Activated CD4-positive, alpha-beta T cell treated with anti-CD3 and anti-CD28 coated beads, Interleukin-2, amount 50 U/mL, for 24 hours (primary cell): ENCODE measurements around the gene TCHP.
"Not testable (repeated sequence)": the region's sequence is repeated elsewhere in the genome, so short reads cannot be mapped to it uniquely, and the experiment has no call there.

Source experiments
- DNase-seq, 2 donors: peaks; one replicate each; pipeline ENCODE4 v3.0.0-alpha.2; 2020; ENCODE audit warnings: low read depth in 1 of 2, low spot score in 1 of 2

The TCHP gene

DNA sequence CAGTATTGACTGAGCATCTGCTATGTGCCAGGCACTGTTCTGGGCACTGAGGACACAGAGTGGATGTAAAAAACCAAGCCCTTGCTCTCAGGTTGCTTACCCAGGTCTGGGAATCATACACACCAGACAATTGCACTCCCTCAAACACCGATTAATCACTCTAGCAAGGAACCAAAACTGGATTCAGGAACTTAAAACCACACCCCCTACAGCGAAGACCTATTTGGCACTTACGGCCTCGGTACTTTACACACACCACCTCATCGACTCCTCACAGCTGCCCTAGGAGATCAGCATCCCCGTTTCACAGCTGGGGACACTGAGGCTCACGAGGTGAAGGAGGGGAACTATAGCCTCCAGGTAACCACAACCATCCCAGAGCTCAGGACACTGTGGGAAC, 21.3 kb upstream of the TCHP start:
- DNase-seq = no peak

DNA sequence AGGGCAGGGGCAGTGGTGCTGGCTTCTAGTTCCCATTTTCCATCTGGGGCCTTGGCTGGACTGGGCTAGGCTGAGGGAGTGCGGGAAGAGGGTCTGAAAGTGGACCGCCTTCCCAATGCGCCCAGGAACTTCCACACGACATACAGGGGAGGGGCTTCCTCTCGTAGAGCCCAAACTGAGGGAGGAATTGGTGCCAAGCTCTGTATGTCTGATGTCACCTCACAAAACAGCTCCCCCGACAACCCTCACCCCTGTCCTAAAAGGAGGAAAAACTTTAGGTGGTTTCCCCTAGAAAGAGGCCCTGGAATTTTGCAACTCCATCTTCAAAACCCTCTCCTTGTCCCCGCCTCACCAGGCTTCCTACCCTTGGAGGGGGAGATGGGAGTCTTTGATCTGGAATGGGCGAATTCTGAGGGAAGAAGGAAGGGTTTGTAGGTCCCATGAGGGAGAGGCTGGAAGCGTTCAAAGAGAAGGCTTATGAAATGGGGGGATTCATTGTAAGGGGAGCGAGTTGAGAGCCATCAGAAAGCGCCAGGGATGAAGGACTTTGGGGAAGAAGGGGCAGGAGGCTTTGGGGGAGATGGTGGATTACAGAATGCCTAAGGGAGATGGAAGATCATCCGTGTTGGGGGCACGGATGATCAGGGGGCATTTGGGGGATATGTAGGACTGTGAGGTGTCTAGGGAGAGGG, 20.6 kb upstream of the TCHP start:
- DNase-seq = no peak

DNA sequence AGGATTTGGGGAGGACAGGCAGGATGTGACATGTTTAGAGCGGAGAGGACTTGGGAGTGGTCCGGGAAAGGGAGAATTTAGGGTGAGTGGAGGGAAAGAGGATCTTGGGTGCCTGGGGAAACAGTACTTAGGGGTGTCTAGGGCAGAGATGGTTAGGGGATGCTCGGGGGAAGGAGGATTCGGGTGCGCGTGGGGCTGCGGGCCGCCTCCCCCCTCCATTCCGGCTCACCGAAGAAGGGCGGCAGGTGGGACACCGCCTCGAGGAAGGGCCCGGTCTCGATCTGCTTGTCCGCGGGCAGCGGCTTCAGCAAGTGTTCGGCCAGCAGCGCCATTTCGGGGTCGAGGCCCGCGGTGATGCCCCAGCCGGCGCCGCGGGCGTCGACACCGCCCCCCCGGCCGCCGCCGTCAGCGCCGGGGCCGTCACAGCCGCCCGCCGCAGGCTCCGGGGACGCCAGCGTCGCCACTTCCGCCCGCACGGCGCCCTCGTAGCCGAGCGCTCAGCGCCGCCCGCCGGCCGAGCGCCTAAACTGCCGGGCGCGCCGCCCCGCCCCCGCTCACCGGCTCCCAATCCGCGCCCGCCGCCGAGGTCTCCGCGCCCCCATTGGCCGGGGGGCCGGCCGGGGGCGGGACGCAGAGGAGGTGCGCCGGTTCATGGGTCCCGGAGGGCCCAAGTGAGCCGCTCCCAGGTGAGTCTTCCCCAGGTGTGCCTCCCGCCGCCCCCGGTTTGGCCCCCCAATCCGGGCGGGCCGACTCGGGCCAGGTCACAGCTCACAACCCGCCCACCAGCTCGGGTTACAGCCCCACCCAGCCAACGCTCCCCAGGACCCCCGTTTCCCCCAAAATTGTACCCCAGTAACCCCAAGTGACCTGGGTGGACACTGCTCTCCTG, 19.8 kb upstream of the TCHP start, which contains the start of gene GLTP:
GLTP (minus strand) TSS at position 499 of the 889 bp plus-strand sequence; CDS start at position 332, 167 bp downstream.
- DNase-seq = peak; percentile 69 to 77

DNA sequence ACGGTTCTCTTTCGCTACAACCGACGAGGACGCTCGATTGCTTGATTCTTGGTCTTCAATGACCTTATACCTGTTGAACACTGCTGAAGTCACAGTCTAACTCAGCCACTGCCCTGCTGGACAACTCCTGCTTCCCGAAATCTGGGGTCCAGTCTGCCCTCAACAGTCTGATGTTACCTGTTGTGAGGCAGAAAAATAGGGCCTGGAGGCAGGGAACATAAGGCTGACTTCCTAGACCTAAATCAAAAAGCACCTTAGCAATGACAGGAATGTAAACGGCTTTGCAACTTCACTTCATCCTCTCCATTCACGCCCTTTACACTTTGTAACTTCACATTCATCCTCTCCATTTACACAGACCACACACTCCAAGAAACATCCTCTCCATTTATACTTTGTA, 19.1 kb upstream of the TCHP start:
- no peak for DNase-seq

DNA sequence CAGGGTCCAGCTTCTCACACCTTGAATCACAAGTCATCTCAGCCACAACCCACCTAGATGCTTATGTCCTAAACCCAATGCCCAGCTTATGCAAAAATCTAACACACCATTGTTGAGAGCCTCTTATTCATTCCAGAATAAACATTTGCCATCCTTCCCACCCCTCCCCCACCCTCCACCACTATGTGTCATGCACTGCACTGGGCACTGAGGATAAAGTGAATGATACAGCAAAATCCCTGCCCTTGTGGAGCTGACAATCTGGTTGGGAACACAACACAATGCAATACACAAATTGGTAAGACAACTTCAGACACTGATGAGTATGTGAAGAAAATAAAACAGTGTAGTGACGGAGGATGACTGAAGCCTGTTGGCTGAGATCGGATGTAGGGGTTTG, 18.3 kb upstream of the TCHP start:
- no peak for DNase-seq

DNA sequence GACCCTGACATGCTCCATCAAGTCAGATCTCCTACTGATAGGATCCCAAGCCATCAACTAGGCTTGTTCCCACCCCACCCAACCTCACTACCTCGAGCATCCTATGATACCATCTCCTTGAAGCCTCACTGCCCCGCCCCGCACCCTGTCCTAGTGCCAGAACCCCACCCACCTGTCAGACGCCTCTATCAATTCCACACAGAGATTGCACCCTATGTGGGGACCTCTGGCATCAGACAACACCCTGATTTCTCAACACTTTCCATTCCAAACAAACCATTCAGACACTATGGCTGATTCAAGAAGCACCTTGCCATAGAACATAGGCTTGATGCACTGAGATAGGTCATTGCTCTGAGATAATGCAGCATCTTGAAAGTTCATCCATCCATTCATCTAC, 16.6 kb upstream of the TCHP start:
- no peak for DNase-seq

DNA sequence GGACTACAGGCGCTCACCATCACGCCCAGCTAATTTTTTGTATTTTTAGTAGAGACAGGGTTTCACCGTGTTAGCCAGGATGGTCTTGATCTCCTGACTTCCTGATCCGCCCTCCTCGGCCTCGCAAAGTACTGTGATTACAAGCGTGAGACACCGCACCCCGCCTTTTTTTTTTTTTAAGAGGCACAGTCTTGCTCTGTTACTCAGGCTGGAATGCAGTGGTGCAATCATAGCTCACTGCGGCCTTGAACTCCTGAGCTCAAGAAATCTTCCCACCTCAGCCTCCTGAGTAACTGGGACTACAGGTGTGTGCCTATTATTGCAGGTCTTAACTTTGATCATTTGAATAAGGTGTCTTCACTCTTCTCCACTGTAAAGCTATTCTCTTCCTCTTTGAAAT, 14.5 kb upstream of the TCHP start:
- no peak for DNase-seq

DNA sequence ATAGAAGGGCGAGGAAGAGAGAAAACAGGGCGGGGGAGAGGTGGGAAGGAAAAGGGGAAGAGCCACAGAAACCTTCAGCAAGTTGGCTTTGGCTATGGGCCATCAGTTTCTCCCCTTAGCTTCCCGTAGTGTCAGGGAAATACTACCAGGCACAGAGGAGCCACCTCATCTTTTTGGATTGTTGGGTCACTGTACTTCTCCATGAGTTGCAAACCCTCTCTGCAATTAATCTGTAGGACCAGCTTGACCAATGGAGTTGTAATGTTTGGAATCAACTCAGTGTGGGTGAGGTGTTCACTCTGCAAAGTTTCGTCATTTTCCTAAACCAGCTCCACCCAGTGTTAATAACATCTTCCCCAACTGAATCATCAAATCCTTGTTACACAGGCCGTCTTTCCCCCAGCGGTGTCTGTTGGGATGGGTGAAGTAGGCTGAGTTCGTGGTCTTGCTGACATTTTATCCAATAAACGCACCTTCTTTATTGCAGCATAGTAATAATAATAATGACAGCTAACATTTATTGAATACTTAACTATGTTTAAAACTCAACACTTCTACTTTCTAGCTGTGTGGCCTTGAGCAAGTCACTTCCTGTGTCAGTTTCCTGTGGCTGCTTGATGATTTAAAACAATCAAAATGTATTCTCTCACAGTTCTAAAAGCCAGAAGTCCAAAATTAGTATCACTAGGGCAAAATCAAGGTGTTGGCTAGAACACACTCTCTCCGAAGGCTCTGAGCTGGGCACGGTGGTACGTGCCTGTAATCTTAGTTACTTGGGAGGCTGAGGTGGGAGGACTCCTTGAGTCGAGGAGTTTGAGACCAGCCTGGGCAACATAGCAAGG, 11.7 kb upstream of the TCHP start:
- no peak for DNase-seq

DNA sequence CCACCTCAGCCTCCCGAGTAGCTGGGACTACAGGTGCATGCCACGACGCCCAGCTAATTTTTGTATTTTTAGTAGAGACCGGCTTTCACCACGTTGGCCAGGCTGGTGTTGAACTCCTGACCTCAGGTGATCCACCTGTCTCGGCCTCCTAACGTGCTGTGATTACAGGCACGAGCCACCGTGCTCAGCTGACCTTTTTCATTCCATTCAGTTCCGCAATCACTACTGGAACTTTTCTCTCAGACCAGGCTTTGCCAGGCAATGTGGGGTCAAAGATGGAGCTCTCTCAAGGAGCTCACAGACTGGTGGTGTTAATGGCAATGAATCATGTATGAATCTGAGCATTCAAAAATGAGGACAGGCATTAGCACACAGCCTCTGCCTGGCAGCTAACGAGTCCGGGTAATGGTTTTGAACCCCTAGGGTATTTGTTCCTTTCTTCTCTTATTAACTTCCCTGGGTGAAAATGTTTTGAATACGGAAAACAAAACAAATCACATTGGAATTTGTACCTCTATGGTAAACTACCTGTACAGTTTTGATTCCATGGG, 9.4 kb upstream of the TCHP start:
- DNase-seq = no peak

DNA sequence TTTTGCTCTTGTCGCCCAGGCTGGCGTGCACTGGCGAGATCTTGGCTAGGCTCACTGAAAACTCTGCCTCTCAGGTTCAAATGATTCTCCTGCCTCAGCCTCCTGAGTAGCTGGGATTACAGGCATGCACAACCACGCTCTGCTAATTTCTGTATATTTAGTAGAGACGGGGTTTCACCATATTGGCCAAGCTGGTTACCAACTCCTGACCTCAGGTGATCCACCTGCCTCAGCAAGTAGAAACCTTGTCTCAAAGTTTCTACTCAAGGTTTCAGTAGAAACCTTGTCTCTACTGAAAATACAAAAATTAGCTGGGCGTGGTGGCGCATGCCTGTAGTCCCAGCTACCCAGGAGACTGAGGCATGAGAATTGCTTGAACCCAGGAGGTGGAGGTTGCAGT, 8.3 kb upstream of the TCHP start:
- DNase-seq = not testable (repeated sequence)

DNA sequence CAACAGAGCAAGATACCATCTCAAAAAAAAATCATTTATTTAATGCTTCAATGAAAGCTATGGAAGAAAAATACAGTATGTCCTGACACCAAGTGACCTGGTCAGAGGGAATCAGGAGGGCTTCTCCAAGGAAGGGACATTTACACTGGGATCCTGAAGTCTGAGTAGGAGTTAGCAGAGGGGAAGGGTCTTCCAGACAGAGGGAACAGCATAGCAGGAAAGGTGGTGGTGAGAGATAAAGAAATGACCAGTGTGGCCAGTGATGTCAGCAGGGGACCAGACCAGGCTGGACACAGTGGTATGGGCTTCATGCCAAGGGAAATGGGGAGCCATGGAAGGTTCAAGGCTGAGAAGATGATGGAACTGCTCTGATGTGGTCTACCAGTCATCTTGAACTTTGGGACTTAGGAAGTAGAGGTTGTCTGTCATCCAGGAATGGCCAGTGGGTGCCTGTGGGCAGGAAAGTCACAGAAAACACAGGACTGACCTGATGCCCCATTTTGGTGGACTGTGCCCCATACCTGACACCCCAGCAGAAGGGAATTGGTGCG, 7.8 kb upstream of the TCHP start:
- DNase-seq = no peak

DNA sequence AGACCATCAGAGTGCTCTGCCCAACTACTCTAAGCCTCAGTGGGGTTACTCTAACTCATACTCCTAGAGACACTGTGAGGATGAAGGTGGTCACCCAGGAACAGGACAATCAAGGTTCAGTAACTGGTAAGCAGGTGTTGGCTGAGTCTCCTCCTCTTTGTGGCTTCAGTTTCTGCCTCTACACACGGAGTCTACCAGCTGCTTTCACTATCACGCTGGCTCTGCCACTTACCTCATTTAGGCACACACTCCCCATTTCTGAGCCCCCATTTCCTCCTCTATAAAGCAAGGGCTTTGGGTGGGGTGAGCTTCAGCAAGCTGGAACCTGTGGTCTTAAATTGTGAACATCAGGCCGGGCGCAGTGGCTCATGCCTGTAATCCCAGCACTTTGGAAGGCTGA, 7.3 kb upstream of the TCHP start:
- no peak for DNase-seq

DNA sequence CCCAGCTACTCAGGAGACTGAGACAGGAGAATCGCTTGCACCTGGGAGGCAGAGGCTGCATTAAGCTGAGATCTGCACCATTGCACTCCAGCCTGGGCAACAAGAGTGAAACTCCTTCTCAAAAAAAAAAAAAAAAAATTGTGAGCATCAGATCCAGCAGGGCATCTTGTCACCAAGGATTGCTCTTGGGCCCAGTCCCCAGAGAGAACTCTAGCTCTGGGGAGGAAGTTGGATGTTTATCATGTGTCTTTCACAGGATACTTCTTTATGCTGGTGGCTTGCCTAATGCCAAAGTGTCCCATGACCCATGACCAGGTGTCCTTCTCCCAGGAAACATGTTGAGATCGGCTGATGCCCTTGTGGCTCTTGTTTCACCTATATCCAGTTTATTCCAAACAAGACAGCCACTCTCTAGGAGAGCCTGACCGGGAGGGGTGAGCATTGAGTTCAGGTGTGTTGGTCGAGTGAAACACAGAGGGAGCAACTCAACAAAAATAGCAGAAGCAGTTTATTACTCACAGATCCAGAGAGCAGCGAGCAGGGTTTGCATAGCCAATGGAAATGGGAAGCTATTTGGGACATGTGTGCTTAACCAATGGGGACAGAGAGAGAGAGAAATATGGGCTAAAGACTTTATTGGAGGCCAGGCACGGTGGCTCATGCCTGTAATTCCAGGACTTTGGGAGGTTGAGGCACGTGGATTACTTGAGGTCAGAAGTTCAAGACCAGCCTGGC, 6.6 kb upstream of the TCHP start:
- no peak for DNase-seq

DNA sequence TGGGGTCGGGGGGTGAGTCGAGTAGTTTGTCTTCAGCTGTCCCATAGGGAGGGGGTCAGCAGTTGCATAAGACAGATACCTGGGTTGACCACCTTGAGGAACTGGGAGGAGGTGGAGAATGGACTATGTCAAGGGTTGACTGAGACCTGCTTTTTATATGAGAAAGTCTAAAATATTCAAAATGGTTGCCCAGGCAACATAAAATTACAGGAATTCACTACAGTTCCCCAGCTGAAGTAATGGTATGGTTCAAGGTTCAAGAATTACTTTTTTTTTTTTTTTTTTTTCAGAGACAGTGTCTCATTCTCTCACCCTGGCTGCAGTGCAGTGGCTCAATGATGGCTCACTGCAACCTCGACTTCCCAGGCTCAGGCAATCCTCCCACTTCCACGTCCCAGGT, 5.1 kb upstream of the TCHP start:
- no peak for DNase-seq

DNA sequence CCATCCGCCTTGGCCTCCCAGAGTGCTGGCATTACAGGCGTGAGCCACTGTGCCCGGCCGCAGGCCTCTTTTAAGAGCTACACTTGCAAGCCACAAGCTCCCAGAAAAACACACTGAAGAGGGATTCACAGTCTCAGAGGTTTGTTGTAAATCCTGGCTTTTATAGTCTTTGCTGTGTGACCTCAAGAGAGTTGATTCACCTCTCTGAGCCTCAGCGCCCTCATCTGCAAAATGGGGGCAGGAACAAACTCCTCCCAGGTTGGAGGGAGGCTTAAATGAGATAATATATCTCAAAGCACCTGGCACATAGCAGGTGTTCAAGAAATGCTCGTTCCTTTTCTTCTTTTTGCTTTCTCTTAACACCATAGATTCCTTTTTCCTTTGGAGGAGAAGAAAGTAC, 3.9 kb upstream of the TCHP start:
- no peak for DNase-seq

DNA sequence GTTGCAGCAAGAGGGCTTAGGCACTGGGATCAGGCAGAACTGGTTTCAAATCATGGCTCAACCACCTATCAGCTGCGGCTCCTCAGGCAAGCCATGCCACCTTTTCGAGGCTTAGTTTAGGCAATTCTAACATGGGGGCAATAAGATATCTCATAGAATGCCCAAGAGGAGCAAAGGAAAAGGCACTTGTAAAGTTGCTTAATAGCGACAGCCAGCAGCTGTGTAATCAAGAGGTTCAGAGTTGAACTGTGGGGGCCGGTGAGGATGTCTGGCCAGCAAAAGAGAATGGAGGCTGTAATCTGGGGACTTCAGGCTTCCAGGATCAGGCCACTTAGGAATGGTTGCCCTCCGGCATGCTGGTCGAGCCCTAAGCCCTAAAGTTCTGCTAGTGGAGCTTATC, 3.0 kb upstream of the TCHP start:
- DNase-seq = no peak

DNA sequence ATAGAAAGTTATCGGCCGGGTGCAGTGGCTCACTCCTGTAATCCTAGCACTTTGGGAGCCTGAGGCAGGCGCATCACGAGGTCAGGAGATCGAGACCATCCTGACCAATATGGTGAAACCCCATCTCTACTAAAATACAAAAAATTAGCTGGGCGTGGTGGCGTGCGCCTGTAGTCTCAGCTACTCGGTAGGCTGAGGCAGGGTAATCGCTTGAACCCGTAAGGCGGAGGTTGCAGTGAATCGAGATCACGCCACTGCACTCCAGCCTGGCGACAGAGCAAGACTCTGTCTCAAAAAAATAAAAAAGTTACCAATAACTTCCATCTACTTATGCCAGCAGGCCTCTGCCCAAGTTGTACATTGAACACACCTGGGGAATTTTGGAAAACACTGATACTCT, 729 bp upstream of the TCHP start:
- DNase-seq = not testable (repeated sequence)

DNA sequence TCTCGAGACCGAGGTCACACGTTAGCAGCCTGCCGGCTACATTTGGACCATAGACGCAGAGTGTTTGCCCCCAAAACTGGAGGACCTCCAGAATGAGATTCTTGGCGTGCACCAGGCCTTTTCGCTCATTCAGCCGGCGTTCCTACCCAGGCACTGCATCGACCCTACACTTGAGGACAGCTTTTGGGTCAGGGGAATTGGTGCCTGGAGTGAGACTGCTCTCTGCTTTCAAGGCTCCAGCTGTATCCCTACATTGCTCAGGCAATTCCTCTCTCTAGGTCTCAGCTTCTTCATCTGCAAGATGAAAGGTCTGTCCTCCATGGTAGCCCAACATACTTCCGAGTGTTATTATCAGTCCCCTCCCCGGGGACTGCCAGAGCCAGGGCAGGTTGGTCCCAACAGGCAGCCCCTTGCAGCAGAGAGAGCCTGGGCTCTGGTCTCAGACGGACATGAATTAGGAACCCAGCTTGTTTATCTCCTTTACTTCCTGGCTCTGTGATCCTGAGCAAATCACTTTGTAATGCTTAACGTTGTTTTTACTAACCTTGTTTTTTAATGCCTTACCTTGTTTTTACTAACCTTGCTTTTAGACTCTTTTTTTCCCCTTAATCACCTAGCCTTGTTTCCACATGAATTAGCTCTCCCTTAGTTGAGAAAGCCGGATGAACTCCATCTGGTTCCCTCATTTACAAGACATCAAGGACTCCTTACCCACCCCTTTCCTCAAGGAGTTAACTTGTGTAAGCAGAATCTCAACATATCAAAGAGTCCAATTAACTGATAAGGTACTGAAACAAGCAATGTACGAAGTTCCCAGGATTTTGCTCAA, 892 bp downstream of the TCHP start:
- DNase-seq = no peak

DNA sequence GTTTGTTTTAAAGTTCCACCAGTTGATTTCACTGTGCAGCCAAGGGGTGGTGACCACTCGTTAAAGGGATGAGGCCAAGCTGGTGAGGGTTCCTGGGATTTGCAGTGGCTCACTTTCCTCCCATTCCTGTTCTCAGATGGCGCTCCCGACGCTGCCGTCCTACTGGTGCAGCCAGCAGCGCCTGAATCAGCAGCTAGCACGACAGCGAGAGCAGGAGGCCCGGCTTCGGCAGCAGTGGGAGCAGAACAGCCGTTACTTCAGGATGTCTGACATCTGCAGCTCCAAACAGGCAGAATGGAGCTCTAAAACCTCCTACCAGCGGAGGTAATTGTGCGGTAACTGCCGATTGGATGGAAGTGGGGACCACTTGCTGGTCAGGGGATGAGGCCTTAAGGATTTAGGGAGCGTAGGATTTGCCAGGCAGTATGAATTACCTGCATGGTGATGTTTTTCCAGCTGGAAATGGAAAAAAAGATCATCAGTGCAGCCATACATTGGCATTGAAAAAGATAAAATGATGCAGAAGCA, 2.9 kb downstream of the TCHP start:
- no peak for DNase-seq
